Measurements from ENCODE around the gene RPS10.
"Not testable (repeated sequence)": the region's sequence is repeated elsewhere in the genome, so short reads cannot be mapped to it uniquely, and the experiment has no call there.

RPS10 gene

GRCh38 chr6:34391786-34392496 lies 33.9 kb downstream of the RPS10 start:
- peak; percentile 34 for DNase-seq

- no peak for DNase-seq
These were observed 34.4 kb downstream of the RPS10 start for GRCh38 chr6:34391473-34391785.

DNA sequence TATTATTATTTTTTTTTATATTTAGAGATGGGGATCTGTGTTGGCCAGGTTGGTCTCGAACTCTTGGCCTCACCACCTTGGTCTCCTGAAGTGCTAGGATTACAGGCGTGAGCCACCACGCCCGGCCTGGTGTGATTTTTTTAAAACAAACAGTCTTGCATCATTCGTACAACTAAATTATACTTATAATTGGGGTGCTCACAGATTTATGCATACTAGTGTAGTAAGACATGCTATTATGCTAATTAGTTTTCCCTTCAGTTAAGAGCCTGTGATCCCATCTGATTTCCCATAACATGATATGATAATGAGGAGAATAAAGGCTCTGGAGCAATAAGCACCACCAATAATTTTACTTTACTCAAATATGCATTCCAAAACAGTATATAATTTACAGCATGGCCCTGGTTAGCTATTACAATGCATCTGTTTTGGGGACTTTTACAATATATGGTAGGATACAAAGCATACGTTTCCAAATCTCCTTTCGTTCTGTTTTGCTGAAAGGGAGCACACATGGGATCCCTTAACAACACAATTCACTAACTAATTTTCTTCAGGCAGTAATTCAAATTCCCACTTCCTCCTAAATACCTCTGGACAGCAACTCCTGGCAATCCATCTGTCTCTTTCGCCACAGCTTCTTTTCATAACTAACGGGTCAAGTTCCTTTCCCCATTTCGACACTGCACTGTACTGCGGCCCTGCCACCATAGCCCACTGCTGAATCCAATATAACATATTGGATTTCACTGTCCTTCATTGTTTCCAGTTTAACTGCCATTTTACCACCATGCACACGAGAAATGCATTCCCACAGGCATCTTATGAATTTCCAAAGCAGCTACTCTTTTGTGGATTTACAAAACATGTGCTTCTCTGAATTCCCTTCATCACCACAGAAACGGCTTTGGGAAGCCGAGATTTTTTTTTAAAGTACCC lies 35.1 kb downstream of the RPS10 start:
- no peak for DNase-seq

DNA sequence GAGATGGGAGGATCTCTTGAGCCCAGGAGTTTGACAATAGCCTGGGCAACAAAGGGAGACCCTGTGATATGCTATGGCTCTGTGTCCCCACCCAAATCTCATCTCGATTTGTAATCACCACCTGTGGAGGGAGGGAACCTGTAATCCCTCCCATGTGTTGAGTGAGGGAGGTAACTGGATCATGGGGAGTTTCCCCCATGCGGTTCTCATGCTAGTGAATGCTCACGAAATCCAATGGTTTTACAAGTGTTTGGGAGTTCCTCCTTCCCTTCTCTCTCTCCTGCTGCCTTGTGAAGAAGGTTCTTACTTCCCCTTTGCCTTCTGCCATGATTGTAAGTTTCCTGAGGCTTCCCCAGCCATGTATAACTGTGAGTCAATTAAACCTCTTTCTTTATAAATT lies 36.8 kb downstream of the RPS10 start:
- DNase-seq = no peak

- no peak for DNase-seq
These were observed 37.4 kb downstream of the RPS10 start for GRCh38 chr6:34388421-34388820.

- DNase-seq = no peak
These were observed 39.3 kb downstream of the RPS10 start for GRCh38 chr6:34386316-34387137.

DNA sequence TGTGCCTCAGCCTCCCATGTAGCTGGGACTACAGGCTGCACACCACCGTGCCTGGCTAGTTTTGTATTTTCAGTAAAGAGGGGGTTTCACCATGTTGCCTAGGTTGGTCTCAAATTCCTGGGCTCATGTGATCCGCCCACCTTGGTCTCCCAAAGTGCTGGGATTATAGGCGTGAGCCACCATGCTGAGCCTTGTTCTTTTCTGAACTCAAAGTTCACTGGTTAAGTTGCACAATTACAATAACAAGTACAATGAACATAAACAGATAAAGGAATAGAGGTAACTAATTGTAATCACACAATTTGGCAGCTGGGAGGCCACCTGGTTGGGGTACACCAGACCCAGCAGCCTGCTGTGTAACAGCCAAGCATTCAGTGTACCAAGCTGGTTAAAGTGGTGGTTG lies 40.1 kb downstream of the RPS10 start:
- no peak for DNase-seq

- DNase-seq = no peak
These were observed 41.3 kb downstream of the RPS10 start for GRCh38 chr6:34384321-34385153.

DNA sequence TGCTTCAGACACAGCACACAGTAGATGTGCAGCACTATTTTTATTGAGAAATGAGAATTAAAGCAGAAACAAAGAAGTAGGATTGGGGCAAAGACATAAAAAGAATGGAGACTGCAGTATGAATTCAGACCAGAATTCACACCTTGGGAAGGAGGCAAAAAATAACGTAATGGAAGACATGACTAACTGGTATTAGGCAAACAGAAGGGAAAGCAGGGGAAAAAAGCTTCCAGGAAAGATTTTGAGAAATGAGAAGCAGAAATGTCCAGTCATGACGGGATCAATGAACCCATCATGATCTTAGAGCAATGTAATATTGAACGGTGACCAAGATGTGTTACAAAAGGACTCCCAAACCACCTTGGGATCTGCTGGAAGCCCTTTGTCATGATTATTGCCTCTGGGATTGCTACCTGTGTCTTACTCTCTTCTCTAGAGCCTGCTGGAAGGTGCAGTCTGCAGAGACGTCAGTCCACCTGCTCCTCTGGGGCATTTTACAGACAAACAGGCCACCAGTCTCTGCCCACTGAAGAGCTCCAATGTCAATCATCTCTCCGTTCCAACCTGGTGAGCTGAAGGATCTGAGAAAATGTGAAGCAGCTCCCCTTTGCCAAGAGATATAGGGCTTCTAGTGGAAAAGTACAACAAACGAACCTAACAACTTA lies 42.1 kb downstream of the RPS10 start:
- no peak for DNase-seq

- no peak for DNase-seq
These were observed 42.7 kb downstream of the RPS10 start for GRCh38 chr6:34383161-34383631.

GRCh38 chr6:34381081-34381480 lies 44.8 kb downstream of the RPS10 start:
- DNase-seq = no peak

DNA sequence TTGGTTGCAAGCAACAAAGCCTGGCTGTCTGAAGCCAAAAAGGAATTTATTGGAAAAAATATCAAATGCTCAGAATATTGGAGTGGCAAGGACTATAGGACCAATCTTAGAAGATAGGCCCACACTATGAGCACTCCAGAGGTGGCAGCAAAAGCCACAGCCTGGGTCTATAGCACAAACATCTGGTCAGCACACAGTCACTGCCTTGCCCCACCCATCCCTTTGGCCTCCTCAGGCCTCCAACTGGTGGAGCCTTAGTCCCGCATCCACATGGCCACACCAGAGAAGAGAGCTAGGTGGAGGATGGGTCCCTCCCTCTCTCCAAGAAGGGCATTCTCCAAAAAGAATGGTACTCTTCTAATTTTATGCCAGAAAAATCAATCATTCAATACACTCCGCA lies 47.4 kb downstream of the RPS10 start:
- no peak for DNase-seq

GRCh38 chr6:34377984-34378383 lies 47.9 kb downstream of the RPS10 start:
- no peak for DNase-seq

DNA sequence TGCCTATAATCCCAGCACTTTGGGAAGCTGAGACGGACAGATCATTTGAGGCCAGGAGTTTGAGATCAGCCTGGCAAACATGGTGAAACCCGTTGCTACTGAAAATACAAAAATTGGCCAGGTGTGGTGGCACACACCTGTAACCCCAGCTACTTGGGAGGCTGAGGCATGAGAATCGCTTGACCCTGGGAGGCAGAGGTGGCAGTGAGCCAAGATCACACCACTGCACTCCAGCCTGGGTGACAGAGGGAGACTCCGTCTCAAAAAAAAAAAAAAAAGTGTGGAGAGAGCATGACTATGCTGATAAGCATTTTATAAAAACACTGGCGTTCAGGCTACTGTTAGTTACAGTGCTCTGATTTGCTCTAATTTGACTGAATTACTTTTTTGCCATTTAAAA lies 48.3 kb downstream of the RPS10 start:
- DNase-seq = not testable (repeated sequence)

DNA sequence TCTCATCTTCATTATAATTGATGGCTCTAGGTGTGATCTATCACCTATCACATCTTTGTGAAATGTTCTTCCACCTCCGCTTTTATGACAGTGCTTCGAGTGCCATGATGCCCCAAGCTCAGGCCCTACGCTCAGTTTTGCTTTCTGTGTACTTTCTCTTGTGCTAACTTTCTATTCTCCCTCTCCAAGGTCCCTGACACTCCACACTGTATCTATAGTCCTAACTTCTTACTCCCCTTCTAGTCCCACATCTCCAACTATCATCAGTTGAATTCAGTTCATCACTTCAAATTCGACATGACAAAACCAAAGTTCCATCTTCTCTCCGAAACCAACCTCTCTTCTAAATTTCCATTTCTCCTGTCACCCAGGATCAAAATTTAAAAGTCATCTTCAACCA lies 50.0 kb downstream of the RPS10 start:
- no peak for DNase-seq

DNA sequence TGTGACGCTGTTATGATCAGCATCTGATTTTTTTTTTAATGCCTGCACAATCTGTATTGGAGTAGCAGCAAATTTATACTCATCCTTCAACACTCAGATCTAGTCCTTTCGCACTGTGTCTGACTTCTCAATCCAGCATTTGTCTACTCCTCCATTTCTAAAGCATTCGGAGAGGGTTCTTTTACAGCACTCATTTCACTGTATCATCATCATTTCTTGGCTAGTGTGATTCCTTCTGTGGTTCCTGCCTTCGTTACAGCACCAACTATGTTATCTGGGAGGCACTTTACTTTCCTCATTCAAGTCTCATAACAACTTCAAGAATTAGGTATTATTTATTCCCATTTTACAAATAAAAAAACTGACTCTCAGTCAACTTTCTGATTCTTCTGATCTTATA lies 51.4 kb downstream of the RPS10 start:
- no peak for DNase-seq

DNA sequence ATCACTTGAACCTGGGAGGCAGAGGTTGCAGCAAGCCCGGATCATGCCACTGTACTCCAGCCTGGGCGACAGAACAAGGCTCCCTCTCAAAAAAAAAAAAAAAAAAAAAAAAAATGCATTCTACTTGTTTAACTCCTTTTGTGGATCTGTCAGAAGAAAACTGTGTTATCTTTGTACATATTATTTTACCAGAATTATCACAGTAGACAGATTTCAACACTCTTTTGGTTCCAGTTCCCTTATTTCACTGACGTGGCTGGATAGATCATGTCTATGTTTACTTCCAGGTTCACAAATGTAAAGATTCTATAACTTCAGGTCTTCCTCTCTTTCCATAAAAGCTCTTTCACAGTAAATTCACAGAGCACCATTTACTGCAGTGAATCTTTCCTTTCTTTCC lies 51.8 kb downstream of the RPS10 start:
- DNase-seq = no peak

DNA sequence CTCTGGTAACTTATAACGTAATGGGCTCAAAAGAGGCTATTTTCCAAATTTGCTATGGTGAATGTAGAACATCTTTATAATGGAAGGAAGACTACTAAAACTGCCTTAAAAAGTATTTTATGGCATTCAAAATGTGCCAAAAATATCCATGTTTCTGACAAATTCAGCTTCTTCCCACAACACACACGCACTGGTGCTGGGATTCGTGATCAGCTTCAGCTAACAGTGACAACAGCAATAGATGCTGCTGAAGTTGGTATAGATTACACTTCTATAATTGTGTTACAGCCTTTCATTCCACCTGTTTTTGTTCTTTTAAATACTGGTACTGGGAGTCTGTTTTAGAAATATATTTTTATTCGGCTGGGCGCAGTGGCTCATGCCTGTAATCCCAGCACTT lies 52.4 kb downstream of the RPS10 start:
- DNase-seq = no peak

DNA sequence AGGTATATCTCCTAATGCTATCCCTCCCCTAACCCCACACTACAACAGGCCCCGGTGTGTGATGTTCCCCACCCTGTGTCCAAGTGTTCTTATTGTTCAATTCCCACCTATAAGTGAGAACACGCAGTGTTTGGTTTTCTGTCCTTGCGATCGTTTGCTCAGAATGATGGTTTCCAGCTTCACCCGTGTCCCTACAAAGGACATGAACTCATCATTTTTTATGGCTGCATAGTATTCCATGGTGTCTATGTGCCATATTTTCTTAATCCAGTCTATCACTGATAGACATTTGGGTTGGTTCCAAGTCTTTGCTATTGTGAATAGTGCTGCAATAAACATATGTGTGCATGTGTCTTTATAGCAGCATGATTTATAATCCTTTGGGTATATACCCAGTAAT lies 54.0 kb downstream of the RPS10 start:
- DNase-seq = not testable (repeated sequence)

GRCh38 chr6:34370361-34370760 lies 55.5 kb downstream of the RPS10 start:
- no peak for DNase-seq

DNA sequence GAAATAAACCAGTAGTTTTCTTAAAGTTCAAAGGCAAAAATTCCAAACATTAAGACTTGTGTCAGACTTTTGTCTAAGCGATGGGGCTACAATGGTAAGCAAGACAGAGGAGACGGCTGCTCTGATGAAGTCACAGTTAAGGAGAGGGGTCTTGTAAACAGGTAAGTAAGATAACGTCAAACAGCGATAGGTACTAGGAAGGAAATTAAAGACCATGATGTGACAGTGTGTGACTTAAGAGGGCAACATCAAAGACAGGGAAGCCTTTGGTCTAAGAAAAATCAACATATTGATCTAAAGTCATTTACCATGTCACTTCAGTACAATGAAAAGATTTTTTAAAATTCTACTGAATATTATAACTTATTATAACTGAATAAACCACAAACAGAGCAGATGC lies 56.5 kb downstream of the RPS10 start:
- no peak for DNase-seq
